Breast epithelium (tissue), 4 donors: ENCODE measurements around the gene SFMBT2. TPM values are rescaled to one million over a fixed set of nuclear protein-coding genes. Genes with fewer than 3 reads are reported as not detected.
A peak's percentile ranks its signal among the peaks of the same experiment; 100 is the strongest.

ENCODE experiments used
- DNase-seq, 2 donors: peaks; one replicate each; pipeline ENCODE4 v3.0.0-alpha.2; 2019; ENCODE audit warnings: low spot score in 2 of 2
- H3K27ac ChIP-seq, 2 donors: fragments of 200-600 bp; sonication (generic) in 1 of 2; one replicate each; pipeline ENCODE4 v1.5.1; 2016 to 2019; ENCODE audit warnings: mild to moderate bottlenecking in 1 of 2
- H3K27me3 ChIP-seq, 2 donors: fragments of 200-600 bp; sonication (generic) in 1 of 2; one replicate each; pipeline versions ENCODE4 v1.5.1 to v1.6.0; 2017 to 2019; ENCODE audit warnings: control low read depth in 1 of 2, mild to moderate bottlenecking in 1 of 2
- H3K36me3 ChIP-seq: fragments of 200-600 bp; one replicate; pipeline ENCODE4 v1.5.1; 2019
- H3K4me1 ChIP-seq, 2 donors: fragments of 200-600 bp; sonication (generic); one replicate each; pipeline ENCODE4 v1.5.1; 2016 to 2019; ENCODE audit warnings: control low read depth in 1 of 2
- H3K4me3 ChIP-seq, 3 donors: fragments of 200-600 bp; sonication (generic); 1 replicate in 2 of 3; 2 replicates in 1 of 3; pipeline ENCODE4 v1.5.1; 2016 to 2019; ENCODE audit warnings: mild to moderate bottlenecking in 3 of 3, moderate library complexity in 2 of 3
- H3K9me3 ChIP-seq, 2 donors: fragments of 200-600 bp; sonication (generic) in 1 of 2; one replicate each; pipeline ENCODE4 v1.5.1; 2016 to 2019; ENCODE audit warnings: control low read depth in 1 of 2
- POLR2A ChIP-seq: fragments of 450-650 bp; IDR thresholded peaks from one replicate; pipeline ENCODE4 v1.6.1; 2016; ENCODE audit warnings: antibody characterized with exemption, mild to moderate bottlenecking, moderate library complexity
- POLR2AphosphoS5 ChIP-seq, 3 donors: sonication (generic); formaldehyde crosslinking; IDR thresholded peaks; one replicate each; pipeline ENCODE4 v1.6.1; 2017; ENCODE audit warnings: antibody characterized with exemption in 3 of 3
- intact Hi-C: fragments of 100-400 bp; cut with DNase I; formaldehyde crosslinking; loops from one replicate; pipeline ENCODE4 v1.15.1; 2023; ENCODE audit warnings: low total_unique reads
- total RNA-seq, 3 donors: library from RNA; depleted of rRNA; stranded (reverse); fragments of >200 nt; gene quantifications; one replicate each; pipeline ENCODE4 v1.1.0, GENCODE V29; 2016
- TF ChIP-seq, protein P1 (sequence below), 3 donors: fragments of 450-650 bp; IDR thresholded peaks; one replicate each; pipeline ENCODE4 v1.5.1; 2016 to 2017; ENCODE audit warnings: antibody characterized with exemption in 3 of 3, mild to moderate bottlenecking in 3 of 3, moderate library complexity in 3 of 3

SFMBT2 gene
- total RNA-seq, 3 donors from 2014 or later = 3.5 to 32.8 (median 22.8) TPM

DNA sequence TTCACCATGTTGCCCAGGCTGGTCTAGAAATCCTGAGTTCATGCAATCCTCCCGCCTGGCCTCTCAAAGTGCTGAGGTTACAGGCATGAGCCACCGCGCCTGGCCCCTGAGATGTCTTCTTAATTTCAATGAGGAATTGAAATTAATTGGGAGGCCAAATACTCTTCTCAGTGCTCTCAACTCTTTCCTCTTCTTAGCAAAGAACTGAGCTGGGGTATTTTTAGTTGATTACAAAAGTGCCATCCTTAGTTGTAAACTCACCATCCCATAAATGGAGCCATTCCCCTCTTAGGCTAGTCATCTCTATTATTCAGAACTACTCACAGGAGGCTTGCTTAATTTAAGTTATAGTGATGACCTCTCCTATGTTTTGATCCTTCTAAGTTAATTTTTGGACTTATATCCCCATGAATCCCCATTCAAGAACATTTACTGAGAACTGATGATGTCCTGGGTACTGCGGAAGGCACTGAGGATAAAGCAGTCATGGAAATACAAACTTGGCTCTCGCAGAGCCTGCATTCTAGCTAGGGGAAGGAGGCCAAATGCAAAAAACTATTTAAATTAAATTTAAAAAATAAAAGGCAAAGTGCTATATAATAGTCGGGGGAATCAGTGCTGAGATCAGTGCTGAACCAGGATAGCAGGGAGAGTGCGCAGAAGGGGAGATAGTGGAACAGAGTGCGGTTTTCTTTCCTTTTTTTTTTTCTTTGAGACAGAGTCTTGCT lies 145.3 kb downstream of the SFMBT2 start:
- H3K9me3 ChIP-seq = no peaks in the 10 kb centered on the region
- DNase-seq = no peak
- no peak overlapping the region for H3K27ac ChIP-seq
- H3K4me1 ChIP-seq = no peaks in the 10 kb centered on the region
- intact Hi-C loops = no loop called here
- no peaks in the 10 kb centered on the region for H3K27me3 ChIP-seq
- TF ChIP-seq POLR2AphosphoS5 (IDR thresholded peaks at IDR 0.05) = no peak
- TF ChIP-seq, protein P1, sequence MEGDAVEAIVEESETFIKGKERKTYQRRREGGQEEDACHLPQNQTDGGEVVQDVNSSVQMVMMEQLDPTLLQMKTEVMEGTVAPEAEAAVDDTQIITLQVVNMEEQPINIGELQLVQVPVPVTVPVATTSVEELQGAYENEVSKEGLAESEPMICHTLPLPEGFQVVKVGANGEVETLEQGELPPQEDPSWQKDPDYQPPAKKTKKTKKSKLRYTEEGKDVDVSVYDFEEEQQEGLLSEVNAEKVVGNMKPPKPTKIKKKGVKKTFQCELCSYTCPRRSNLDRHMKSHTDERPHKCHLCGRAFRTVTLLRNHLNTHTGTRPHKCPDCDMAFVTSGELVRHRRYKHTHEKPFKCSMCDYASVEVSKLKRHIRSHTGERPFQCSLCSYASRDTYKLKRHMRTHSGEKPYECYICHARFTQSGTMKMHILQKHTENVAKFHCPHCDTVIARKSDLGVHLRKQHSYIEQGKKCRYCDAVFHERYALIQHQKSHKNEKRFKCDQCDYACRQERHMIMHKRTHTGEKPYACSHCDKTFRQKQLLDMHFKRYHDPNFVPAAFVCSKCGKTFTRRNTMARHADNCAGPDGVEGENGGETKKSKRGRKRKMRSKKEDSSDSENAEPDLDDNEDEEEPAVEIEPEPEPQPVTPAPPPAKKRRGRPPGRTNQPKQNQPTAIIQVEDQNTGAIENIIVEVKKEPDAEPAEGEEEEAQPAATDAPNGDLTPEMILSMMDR (IDR thresholded peaks at IDR 0.05) = no peak
- no peak for TF ChIP-seq POLR2A
- no peak overlapping the region for H3K4me3 ChIP-seq
- no peaks in the 10 kb centered on the region for H3K36me3 ChIP-seq

DNA sequence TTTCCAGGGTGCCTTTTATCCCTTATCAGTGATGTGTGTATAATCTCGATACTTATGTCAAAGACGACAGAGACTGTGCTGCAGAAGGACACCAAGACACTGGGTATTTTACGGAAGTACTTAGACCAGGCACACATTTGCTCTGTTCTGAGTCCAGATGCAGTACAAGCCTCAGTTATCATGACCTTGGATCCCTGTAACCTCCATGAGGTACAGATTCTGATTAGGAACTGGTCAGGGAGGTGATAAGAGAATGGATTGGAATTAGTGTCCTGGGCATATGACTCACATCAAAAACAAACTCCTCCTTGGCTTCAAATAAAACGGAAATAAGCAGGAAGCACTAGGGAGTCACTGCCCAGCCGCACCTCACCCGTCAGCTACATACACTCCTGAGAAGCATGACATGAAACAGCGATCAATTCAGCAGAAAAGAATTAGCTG lies 146.5 kb downstream of the SFMBT2 start:
- no peak overlapping the region for H3K4me3 ChIP-seq
- H3K27ac ChIP-seq = peak overlapping the region in 1 of 2 donors; percentile 2
- no peaks in the 10 kb centered on the region for H3K9me3 ChIP-seq
- no peaks in the 10 kb centered on the region for H3K36me3 ChIP-seq
- DNase-seq = no peak
- H3K27me3 ChIP-seq = no peaks in the 10 kb centered on the region
- intact Hi-C loops = no loop called here
- TF ChIP-seq POLR2AphosphoS5 (IDR thresholded peaks at IDR 0.05) = no peak
- TF ChIP-seq, protein P1 (IDR thresholded peaks at IDR 0.05) = no peak
- no peak for TF ChIP-seq POLR2A
- no peaks in the 10 kb centered on the region for H3K4me1 ChIP-seq

DNA sequence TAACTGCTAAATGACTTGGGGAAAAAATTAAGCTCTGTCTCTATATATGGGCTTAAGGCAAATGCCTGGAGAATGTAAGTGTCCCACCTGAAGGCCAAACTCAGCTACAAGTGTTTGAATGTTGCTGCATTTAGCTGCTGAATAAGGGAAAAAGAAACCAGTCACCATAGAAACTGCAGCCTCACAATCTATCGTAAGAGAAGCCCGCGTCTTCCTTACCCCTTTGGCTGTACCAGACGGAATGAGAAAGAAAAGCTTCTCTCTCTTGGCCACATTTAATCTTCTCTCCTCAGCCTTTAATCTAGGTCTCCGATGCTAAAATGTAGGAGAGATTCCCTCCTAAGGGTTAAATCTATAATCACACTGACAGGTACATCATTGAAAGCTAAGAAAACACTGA lies 147.2 kb downstream of the SFMBT2 start:
- intact Hi-C loops = no loop called here

DNA sequence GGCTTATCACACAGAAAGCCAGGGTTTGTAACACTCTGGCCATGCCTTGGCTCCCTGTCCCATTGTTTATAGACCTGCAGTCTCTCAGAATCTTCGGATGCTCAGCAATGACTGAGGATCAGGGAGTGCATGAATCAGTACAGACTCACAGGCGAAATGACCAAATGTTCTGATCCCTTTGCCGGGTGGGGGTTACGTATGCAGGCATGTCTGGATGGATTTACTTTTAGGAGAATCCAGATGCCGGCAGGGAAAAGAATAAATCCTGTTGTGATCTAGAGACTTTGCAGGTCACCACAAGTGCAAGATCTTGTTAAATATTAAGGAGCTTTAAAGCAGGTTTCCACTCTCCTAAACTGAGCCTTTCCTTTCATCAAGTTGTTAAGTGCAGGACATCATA lies 149.5 kb downstream of the SFMBT2 start:
- Histone ChIP-seq H3K4me1 (no peaks in the 10 kb centered on the region), H3K27me3 (no peaks in the 10 kb centered on the region), H3K9me3 (no peaks in the 10 kb centered on the region), H3K4me3 (no peak overlapping the region), H3K27ac (peak overlapping the region; percentile 37 to 38), H3K36me3 (no peaks in the 10 kb centered on the region)
- TF ChIP-seq POLR2A = no peak
- TF ChIP-seq POLR2AphosphoS5 (IDR thresholded peaks at IDR 0.05) = no peak
- no peak for DNase-seq
- intact Hi-C loops = no loop called here

More for the DNA sequence above, 147.2 kb downstream of the SFMBT2 start:
- DNase-seq = no peak
- Histone ChIP-seq H3K27ac (no peak overlapping the region), H3K4me3 (no peak overlapping the region), H3K4me1 (no peaks in the 10 kb centered on the region), H3K9me3 (no peaks in the 10 kb centered on the region), H3K36me3 (no peaks in the 10 kb centered on the region), H3K27me3 (no peaks in the 10 kb centered on the region)
- TF ChIP-seq POLR2AphosphoS5 (IDR thresholded peaks at IDR 0.05) (no peak), POLR2A (no peak)
- TF ChIP-seq, protein P1 (IDR thresholded peaks at IDR 0.05) = no peak

DNA sequence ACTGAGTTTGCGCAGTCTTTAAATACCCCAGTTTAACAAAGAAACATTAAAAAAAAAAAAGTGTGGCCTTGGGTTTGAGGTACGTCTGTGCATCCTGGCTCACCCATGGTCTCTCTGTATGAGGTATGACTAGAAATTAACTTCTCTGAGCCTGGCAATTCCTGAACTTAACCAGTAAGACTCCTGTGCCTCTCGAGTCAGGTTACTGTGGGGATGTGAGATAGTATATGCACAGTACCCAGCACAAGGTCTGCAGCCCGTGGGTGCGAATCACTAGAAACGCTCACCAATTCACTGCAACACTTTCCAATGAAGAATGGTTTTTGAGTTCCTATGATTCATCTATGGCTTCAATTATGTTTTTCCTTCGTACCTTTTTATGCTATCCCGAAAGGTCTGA lies 149.9 kb downstream of the SFMBT2 start:
- intact Hi-C loops = no loop called here
- DNase-seq = no peak

More for the DNA sequence above, 149.9 kb downstream of the SFMBT2 start:
- Histone ChIP-seq H3K4me1 (no peaks in the 10 kb centered on the region), H3K36me3 (no peaks in the 10 kb centered on the region), H3K27ac (peak overlapping the region in 1 of 2 donors; percentile 37), H3K9me3 (no peaks in the 10 kb centered on the region), H3K4me3 (no peak overlapping the region), H3K27me3 (no peaks in the 10 kb centered on the region)
- TF ChIP-seq POLR2AphosphoS5 (IDR thresholded peaks at IDR 0.05) = no peak
- TF ChIP-seq POLR2A = no peak
- TF ChIP-seq, protein P1 (IDR thresholded peaks at IDR 0.05) = no peak
